GM21360 (cell line): ENCODE measurements around the gene SERPINI1.
A peak's percentile ranks its signal among the peaks of the same experiment; 100 is the strongest.
"Not testable (repeated sequence)": the region's sequence is repeated elsewhere in the genome, so short reads cannot be mapped to it uniquely, and the experiment has no call there.

Experiments
- ATAC-seq: cut with Tn5 transposase; IDR thresholded peaks from one replicate; pipeline ENCODE4 v1.9.1; 2021; ENCODE audit warnings: mild to moderate bottlenecking, moderate library complexity; ENCODE audit not compliant: unreplicated experiment

The SERPINI1 gene

GRCh38 chr3:167783781-167784180 lies 48.3 kb downstream of the SERPINI1 start:
- ATAC-seq: no peak

GRCh38 chr3:167785790-167786189 lies 50.3 kb downstream of the SERPINI1 start:
- ATAC-seq: no peak

- ATAC-seq: no peak
These were observed 51.9 kb downstream of the SERPINI1 start for GRCh38 chr3:167787440-167787839.

- ATAC-seq: peak; percentile 83
These were observed 62.9 kb downstream of the SERPINI1 start for GRCh38 chr3:167798443-167798842.

DNA sequence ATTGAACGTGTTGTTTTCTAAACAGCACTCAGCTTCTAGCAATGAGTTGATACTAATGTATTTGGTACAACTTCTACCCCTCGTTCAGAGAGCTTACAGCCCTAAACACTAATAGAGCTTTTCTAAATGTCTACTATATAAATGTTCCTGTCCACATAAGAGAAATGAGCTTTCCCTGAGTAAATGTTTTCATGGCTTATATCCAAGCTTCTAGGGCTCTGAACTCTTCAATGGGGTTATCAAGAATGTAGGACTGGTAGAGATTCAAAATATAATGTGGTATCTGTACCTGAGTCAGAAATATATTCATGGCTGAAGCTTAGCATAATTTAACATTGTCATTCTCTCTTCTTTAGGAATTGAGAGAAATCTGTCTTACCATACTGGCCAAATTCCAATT lies 73.4 kb downstream of the SERPINI1 start:
- no peak for ATAC-seq

DNA sequence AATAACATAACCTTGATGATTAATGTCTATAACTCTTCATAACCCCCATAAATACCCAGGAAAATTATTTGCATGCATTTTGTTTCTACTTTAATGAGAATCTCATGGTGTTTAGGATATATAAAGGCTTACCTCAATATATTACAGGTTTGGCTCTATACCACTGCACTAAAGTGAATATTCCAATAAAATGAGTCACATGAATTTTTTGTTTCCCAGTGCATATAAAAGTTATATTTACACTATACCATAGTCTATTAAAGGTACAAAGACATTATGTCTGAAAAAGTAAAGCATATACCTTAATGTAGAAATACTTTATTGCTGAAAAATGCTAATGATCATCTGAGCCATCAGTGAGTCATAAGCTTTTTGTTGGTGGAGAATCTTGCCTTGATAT lies 74.7 kb downstream of the SERPINI1 start:
- ATAC-seq: no peak

GRCh38 chr3:167811031-167811430 lies 75.5 kb downstream of the SERPINI1 start:
- no peak for ATAC-seq

DNA sequence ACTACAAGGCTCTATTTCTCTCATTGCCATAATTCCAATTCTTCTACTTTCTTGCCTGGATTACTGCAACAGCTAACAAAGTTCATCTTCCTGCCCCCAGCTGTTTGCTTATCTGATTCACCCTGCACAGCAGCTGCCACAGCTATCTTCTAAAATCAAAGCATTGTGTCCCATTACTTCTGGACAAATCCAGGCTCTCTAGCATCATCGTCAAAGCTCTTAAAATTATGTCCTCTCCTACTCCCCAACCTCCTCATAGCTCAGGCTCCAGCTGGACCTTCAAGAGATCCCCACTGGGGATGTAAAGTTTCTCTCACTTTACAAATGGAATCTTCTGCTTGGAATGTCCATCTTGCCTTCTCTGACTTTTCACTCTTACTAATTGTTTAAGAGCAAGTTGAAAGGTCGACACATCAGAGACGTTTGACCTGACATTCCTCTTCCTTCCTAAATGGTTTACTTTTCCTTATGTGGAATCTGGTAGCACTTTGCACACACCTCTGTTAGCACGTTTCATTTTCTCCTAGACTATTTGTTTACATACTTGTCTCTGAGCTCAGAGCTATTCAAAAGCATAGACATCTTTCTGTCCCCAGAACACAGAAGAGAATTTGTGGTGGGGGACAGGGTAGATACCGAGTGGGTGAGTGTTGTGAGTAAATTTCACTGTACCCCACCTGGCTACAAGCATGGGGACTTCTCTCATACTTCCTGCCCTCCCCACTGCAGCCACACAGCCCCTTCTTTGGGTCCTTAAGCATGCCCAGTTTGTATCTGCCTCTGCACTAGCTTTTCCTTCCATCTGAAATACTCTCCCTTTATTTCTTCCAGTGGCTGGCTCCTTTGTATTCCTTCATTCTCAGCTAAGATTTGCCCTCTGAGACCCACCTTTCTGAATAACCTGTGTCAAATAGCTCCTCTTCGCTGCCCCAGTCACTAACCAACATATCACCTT lies 77.9 kb downstream of the SERPINI1 start:
- no peak for ATAC-seq

GRCh38 chr3:167814441-167814951 lies 79.0 kb downstream of the SERPINI1 start:
- no peak for ATAC-seq

DNA sequence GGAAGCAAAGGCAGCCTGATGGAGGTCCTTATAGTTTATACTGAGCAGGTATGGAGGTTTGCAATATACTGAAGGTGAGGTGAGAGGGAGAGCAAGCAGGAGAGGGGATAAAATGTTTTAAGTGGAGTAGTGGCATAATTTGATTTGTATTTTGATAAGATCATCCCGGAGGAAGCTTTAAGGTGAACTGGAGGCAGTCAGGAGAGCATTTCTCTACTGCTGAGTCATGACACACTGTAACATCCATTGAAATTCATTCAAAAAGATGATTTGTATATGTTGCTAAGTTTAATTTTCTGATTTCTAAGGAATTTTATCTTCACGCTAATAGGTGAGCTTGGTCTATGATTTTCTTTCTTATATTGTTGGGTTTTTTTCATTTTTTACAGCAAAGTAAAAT lies 81.4 kb downstream of the SERPINI1 start:
- ATAC-seq: no peak

GRCh38 chr3:167820102-167820865 lies 84.8 kb downstream of the SERPINI1 start:
- ATAC-seq: no peak

DNA sequence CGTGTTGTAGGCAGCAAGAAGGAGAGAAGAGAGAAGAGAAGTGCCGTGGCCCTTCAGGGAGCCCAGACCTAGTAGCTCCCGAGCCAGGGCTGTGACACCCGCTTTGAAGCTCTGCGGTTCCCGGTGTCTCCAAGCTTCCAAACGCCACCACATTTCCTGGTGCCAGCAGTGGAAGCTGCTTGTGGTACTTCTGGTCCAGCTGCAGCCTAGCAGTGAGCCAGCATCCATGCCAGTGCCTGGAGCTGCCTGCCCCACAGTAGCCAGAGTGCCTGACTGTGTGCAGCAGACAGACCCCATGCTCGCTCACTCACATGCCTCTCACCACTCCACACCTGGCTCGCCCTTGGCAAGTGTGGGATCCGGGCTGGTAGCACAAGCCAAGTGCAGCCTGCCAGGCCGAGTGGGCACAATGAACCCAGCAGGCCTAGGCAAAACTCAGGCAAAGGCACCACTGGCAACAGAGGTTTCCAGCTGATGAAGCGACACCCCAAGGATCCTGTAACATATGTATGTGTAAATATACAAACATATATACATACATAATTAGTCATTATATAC lies 85.8 kb downstream of the SERPINI1 start:
- ATAC-seq: no peak

GRCh38 chr3:167823738-167824137 lies 88.2 kb downstream of the SERPINI1 start:
- ATAC-seq: no peak

- not testable (repeated sequence) for ATAC-seq
These were observed 92.1 kb downstream of the SERPINI1 start for GRCh38 chr3:167827588-167827987.

GRCh38 chr3:167829071-167829470 lies 93.5 kb downstream of the SERPINI1 start:
- ATAC-seq: no peak

GRCh38 chr3:167830007-167830406 lies 94.5 kb downstream of the SERPINI1 start:
- ATAC-seq: peak; percentile 77

GRCh38 chr3:167835359-167835758 lies 99.8 kb downstream of the SERPINI1 start:
- ATAC-seq: no peak

- ATAC-seq: no peak
These were observed 100.4 kb downstream of the SERPINI1 start for GRCh38 chr3:167835953-167836352.

- ATAC-seq: no peak
These were observed 101.9 kb downstream of the SERPINI1 start for GRCh38 chr3:167837466-167837865.

DNA sequence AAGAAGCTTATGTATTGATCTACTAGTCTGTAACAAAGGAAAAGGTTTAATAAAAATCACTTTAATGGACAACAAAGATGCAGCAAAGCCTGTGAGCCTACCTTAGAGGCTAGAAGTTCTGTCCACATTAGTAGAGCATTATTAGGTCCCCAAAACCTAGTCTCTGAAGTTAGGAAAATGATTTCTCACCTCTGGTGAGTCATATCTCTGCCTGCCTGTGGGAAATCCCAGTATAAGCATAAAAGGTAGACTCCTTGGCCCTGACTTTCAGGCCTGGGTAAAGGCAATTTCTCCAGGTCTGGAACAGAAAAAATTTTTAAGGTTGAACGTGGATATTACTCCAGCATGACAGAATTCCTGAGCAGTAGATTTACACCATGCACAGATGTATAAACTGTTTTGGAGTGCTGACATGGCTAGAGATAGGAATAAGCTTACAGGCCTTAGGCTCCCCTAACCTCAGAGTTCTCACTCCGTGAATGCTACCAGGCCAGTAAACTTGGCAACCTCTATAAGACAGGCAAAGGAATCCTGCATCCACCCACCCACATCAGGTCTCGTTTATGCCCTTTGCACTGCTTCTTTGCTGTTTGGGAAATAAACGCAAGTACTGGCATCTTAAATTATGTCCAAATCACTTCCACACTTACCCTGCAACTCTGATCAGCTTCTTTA lies 104.1 kb downstream of the SERPINI1 start:
- no peak for ATAC-seq

- no peak for ATAC-seq
These were observed 104.7 kb downstream of the SERPINI1 start for GRCh38 chr3:167840247-167840646.
